Liver (tissue), 9 donors: ENCODE results near the gene SLC6A12. TPM values are rescaled to one million over a fixed set of nuclear protein-coding genes. Genes with fewer than 3 reads are reported as not detected.

Experiments used
- DNase-seq: peaks from one replicate; pipeline ENCODE4 v3.0.0-alpha.2; 2017; ENCODE audit warnings: low spot score
- H3K27ac ChIP-seq, 2 donors: one replicate each; pipeline ENCODE4 v1.7.0; 2013; ENCODE audit warnings: inconsistent platforms in 2 of 2, low read length in 2 of 2, control low read depth in 1 of 2, low read depth in 1 of 2, mild to moderate bottlenecking in 1 of 2
- H3K27me3 ChIP-seq, 4 donors: one replicate each; pipeline versions ENCODE4 v1.6.1 to v1.7.0; 2013; ENCODE audit warnings: low read length in 3 of 4, inconsistent platforms in 1 of 4, mild to moderate bottlenecking in 1 of 4, moderate library complexity in 1 of 4; ENCODE audit not compliant: control insufficient read depth in 4 of 4, insufficient read depth in 4 of 4
- H3K36me3 ChIP-seq, 4 donors: one replicate each; pipeline versions ENCODE4 v1.6.1 to v1.7.0; 2013; ENCODE audit warnings: low read length in 3 of 4, mild to moderate bottlenecking in 3 of 4, low read depth in 1 of 4, moderate library complexity in 1 of 4; ENCODE audit not compliant: control insufficient read depth in 4 of 4, insufficient read depth in 3 of 4
- H3K4me1 ChIP-seq, 4 donors: one replicate each; pipeline versions ENCODE4 v1.6.1 to v1.7.0; 2013; ENCODE audit warnings: low read length in 3 of 4, mild to moderate bottlenecking in 3 of 4, moderate library complexity in 1 of 4; ENCODE audit not compliant: control insufficient read depth in 4 of 4, insufficient read depth in 4 of 4
- H3K4me3 ChIP-seq, 3 donors: one replicate each; pipeline versions ENCODE4 v1.6.1 to v1.7.0; 2013; ENCODE audit warnings: low read length in 3 of 3, control low read depth in 1 of 3, low read depth in 1 of 3, mild to moderate bottlenecking in 1 of 3
- H3K9ac ChIP-seq, 2 donors: one replicate each; pipeline ENCODE4 v1.7.0; 2013; ENCODE audit warnings: low read length in 2 of 2, mild to moderate bottlenecking in 2 of 2, moderate library complexity in 2 of 2, control low read depth in 1 of 2, low read depth in 1 of 2
- H3K9me3 ChIP-seq, 4 donors: one replicate each; pipeline versions ENCODE4 v1.6.1 to v1.7.0; 2013; ENCODE audit warnings: low read length in 3 of 4; ENCODE audit not compliant: control insufficient read depth in 4 of 4
- CTCF ChIP-seq: fragments of 150-350 bp; IDR thresholded peaks from 2 replicates; pipeline ENCODE4 v1.5.1; 2017; ENCODE audit warnings: improper control_type of control experiment, low read depth, low read length; ENCODE audit not compliant: missing input control
- EGR1 ChIP-seq, 2 donors: IDR thresholded peaks; 2 replicates each; pipeline ENCODE4 v1.6.1; 2016 to 2018; ENCODE audit warnings: antibody characterized with exemption in 2 of 2, low read depth in 2 of 2
- FOXA1 ChIP-seq: IDR thresholded peaks from 2 replicates; pipeline ENCODE4 v1.6.1; 2016; ENCODE audit warnings: antibody characterized with exemption
- FOXA2 ChIP-seq: IDR thresholded peaks from 2 replicates; pipeline ENCODE4 v1.6.1; 2016; ENCODE audit warnings: antibody characterized with exemption
- GABPA ChIP-seq, 2 donors: IDR thresholded peaks in 1 of 2; conservative IDR thresholded peaks in 1 of 2; 2 replicates each; pipeline ENCODE4 v1.6.1; 2016; ENCODE audit warnings: antibody characterized with exemption in 2 of 2, mild to moderate bottlenecking in 1 of 2, moderate library complexity in 1 of 2
- HNF4A ChIP-seq, 2 donors: conservative IDR thresholded peaks; 2 replicates each; pipeline ENCODE4 v1.6.1; 2016; ENCODE audit warnings: antibody characterized with exemption in 2 of 2, mild to moderate bottlenecking in 2 of 2
- JUND ChIP-seq, 2 donors: IDR thresholded peaks; 2 replicates each; pipeline ENCODE4 v1.6.1; 2016; ENCODE audit warnings: antibody characterized with exemption in 2 of 2
- NR2F2 ChIP-seq: IDR thresholded peaks from 2 replicates; pipeline ENCODE4 v1.6.1; 2016; ENCODE audit warnings: antibody characterized with exemption
- RAD21 ChIP-seq, 2 donors: IDR thresholded peaks; 2 replicates each; pipeline ENCODE4 v1.6.1; 2016; ENCODE audit warnings: antibody characterized with exemption in 2 of 2, mild to moderate bottlenecking in 2 of 2
- RXRA ChIP-seq, 2 donors: IDR thresholded peaks; 2 replicates each; pipeline ENCODE4 v1.6.1; 2017 to 2018; ENCODE audit warnings: antibody characterized with exemption in 2 of 2, mild to moderate bottlenecking in 1 of 2
- SP1 ChIP-seq: IDR thresholded peaks from 2 replicates; pipeline ENCODE4 v1.6.1; 2018; ENCODE audit warnings: antibody characterized with exemption, mild to moderate bottlenecking
- ZBTB33 ChIP-seq: IDR thresholded peaks from 2 replicates; pipeline ENCODE4 v1.6.1; 2016; ENCODE audit warnings: antibody characterized with exemption
- WGBS: extraction: QIAGEN DNeasy Blood & Tissue Kit; methylation state at CpG from one replicate; pipeline ENCODE4 v1.1.7; 2013; 5-methylcytosine and 5-hydroxymethylcytosine counted together
- polyA plus RNA-seq, 2 donors: library from polyadenylated mRNA; stranded (reverse) in 1 of 2; unstranded in 1 of 2; fragments of 200-250 nt in 1 of 2; fragments of >200 nt in 1 of 2; fragmentation: Nextera tagmentation in 1 of 2; extraction: Ambion mirVana in 1 of 2; gene quantifications; one replicate each; pipeline versions ENCODE4 v1.2.1 to v1.2.3, GENCODE V29; 2013 to 2015
- total RNA-seq, 2 donors: library from RNA; depleted of rRNA; stranded (reverse); fragments of >200 nt; gene quantifications; one replicate each; pipeline ENCODE4 v1.2.3, GENCODE V29; 2014
- TF ChIP-seq, protein P1 (sequence below): IDR thresholded peaks from 2 replicates; pipeline ENCODE4 v1.6.1; 2016; ENCODE audit warnings: antibody characterized with exemption, mild to moderate bottlenecking
- donor health status: healthy.
- donor health status: healthy.
- donor health status: healthy.
- donor health status: healthy.
- donor health status: healthy.

The SLC6A12 gene
- total and polyA plus RNA-seq, 4 donors, result 18.2 to 30.3 (median 23.2) TPM

DNA sequence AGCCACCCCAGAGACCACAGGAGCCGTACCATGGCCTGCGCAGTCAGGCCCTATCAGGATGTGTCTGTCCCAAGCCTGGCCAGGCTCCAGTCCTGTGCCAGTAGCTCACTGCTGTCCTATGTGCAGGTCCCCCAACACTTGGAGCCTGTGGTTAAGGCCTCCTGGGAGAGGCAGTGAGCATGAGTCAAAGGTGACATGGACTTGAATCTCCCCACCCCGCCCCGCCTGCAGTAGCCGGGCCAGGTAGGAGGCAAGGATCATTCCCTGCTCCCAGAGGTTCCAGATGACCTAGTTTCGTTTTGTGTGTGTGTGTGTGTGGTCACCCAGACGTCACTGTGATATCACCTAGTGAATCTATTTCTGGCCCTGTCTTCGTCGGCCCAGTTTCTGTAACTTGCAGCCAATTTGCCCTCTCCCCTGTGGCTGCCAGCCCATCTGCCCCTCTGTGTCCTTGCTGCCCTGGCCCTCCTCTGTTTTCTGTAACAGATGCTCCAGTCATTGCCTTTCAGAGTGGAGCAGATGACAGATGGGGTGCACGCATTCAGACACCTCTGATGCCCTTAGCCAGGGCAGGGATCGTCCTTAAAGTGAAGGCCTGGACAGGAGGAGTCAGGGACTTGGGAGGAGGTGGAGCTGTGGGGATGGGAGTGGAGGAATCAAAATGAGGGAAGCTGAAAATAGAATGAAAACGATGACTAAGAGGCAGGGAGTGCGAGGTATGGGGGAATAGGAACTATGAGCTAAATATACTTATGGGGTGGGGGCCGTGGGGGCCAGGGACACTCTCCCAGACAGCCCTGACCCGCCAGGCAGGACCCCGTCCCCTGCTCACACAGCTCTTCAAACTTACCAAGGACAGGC lies 37.4 kb downstream of the SLC6A12 start:
- 45% methylated on average over 16 of the region's 16 CpGs for WGBS
- Histone ChIP-seq H3K4me3 (no peak overlapping the region), H3K36me3 (no peaks in the 10 kb centered on the region), H3K9me3 (no peaks in the 10 kb centered on the region), H3K27me3 (no peaks in the 10 kb centered on the region), H3K4me1 (peaks cover 6 to 29% (median 15%) of the 10 kb centered on the region in 4 donors), H3K9ac (no peak overlapping the region), H3K27ac (peak overlapping the region; percentile 65 to 95)
- DNase-seq, result peak; percentile 50
- TF ChIP-seq RXRA (IDR thresholded peaks at IDR 0.05), result peak; percentile 57 to 72
- TF ChIP-seq CTCF, result no peak
- peak; percentile 80 to 84 for TF ChIP-seq HNF4A (conservative IDR thresholded peaks at IDR 0.05)
- TF ChIP-seq FOXA2, result no peak
- TF ChIP-seq FOXA1, result no peak
- TF ChIP-seq, protein P1, sequence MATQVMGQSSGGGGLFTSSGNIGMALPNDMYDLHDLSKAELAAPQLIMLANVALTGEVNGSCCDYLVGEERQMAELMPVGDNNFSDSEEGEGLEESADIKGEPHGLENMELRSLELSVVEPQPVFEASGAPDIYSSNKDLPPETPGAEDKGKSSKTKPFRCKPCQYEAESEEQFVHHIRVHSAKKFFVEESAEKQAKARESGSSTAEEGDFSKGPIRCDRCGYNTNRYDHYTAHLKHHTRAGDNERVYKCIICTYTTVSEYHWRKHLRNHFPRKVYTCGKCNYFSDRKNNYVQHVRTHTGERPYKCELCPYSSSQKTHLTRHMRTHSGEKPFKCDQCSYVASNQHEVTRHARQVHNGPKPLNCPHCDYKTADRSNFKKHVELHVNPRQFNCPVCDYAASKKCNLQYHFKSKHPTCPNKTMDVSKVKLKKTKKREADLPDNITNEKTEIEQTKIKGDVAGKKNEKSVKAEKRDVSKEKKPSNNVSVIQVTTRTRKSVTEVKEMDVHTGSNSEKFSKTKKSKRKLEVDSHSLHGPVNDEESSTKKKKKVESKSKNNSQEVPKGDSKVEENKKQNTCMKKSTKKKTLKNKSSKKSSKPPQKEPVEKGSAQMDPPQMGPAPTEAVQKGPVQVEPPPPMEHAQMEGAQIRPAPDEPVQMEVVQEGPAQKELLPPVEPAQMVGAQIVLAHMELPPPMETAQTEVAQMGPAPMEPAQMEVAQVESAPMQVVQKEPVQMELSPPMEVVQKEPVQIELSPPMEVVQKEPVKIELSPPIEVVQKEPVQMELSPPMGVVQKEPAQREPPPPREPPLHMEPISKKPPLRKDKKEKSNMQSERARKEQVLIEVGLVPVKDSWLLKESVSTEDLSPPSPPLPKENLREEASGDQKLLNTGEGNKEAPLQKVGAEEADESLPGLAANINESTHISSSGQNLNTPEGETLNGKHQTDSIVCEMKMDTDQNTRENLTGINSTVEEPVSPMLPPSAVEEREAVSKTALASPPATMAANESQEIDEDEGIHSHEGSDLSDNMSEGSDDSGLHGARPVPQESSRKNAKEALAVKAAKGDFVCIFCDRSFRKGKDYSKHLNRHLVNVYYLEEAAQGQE, result peak; percentile 36
- TF ChIP-seq NR2F2, result peak; percentile 18
- peak; percentile 5 to 65 for TF ChIP-seq JUND (IDR thresholded peaks at IDR 0.05)
- no peak for TF ChIP-seq ZBTB33
- peak in 1 of 2 donors; percentile 17 for TF ChIP-seq RAD21 (IDR thresholded peaks at IDR 0.05)
- peak; percentile 79 for TF ChIP-seq SP1

GRCh38 chr12:175759-176158 lies 38.2 kb downstream of the SLC6A12 start:
- no peak for DNase-seq

More at GRCh38 chr12:175759-176158, 38.2 kb downstream of the SLC6A12 start:
- no peak overlapping the region for H3K4me3 ChIP-seq
- no peaks in the 10 kb centered on the region for H3K36me3 ChIP-seq
- no peak for TF ChIP-seq EGR1 (IDR thresholded peaks at IDR 0.05; ENCODE audit: low read depth in 2 of 2)
- no peak for TF ChIP-seq SP1
- no peak for TF ChIP-seq GABPA (IDR thresholded peaks at IDR 0.05 in 1 of 2, conservative IDR thresholded peaks at IDR 0.05 in 1 of 2)
- H3K27me3 ChIP-seq, result no peaks in the 10 kb centered on the region
- H3K9me3 ChIP-seq, result no peaks in the 10 kb centered on the region
- no peak overlapping the region for H3K9ac ChIP-seq
- peak overlapping the region; percentile 65 to 95 for H3K27ac ChIP-seq
- H3K4me1 ChIP-seq, result peaks cover 6 to 29% (median 15%) of the 10 kb centered on the region in 4 donors
- WGBS, result 93% methylated on average over 16 of the region's 16 CpGs
